HG02885 (cell line): Measurements from ENCODE around the gene NANOS2.
"Not testable (repeated sequence)": the region's sequence is repeated elsewhere in the genome, so short reads cannot be mapped to it uniquely, and the experiment has no call there.

ENCODE experiments used
- ATAC-seq: cut with Tn5 transposase; IDR thresholded peaks from one replicate; pipeline ENCODE4 v1.9.1; 2021; ENCODE audit warnings: mild to moderate bottlenecking; ENCODE audit not compliant: unreplicated experiment, poor library complexity

Gene NANOS2

GRCh38 chr19:45878043-45878794, 36.4 kb downstream of the NANOS2 start:
- no peak for ATAC-seq

- no peak for ATAC-seq
Measured at GRCh38 chr19:45876411-45877197, 38.0 kb downstream of the NANOS2 start.

DNA sequence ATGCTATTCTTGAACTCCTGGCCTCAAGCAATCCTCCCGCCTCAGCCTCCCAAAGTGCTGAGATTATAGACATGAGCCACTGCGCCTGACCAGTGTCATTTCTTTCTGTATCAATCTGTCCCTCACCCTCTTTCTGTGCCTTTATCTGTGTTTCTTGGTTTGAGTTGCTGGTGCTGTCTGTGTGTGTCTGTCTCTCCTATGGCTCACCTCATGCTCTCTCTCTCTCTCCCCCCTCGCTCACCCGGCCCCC, 38.5 kb downstream of the NANOS2 start:
- ATAC-seq, result no peak

GRCh38 chr19:45874620-45874966, 40.0 kb downstream of the NANOS2 start:
- no peak for ATAC-seq

- ATAC-seq, result no peak
Measured at GRCh38 chr19:45873219-45873772, 41.3 kb downstream of the NANOS2 start.

DNA sequence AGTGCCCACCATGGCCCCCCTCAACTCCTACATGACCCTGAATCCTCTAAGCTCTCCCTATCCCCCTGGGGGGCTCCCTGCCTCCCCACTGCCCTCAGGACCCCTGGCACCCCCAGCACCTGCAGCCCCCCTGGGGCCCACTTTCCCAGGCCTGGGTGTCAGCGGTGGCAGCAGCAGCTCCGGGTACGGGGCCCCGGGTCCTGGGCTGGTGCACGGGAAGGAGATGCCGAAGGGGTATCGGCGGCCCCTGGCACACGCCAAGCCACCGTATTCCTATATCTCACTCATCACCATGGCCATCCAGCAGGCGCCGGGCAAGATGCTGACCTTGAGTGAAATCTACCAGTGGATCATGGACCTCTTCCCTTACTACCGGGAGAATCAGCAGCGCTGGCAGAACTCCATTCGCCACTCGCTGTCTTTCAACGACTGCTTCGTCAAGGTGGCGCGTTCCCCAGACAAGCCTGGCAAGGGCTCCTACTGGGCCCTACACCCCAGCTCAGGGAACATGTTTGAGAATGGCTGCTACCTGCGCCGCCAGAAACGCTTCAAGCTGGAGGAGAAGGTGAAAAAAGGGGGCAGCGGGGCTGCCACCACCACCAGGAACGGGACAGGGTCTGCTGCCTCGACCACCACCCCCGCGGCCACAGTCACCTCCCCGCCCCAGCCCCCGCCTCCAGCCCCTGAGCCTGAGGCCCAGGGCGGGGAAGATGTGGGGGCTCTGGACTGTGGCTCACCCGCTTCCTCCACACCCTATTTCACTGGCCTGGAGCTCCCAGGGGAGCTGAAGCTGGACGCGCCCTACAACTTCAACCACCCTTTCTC, 42.3 kb downstream of the NANOS2 start:
- ATAC-seq, result no peak

DNA sequence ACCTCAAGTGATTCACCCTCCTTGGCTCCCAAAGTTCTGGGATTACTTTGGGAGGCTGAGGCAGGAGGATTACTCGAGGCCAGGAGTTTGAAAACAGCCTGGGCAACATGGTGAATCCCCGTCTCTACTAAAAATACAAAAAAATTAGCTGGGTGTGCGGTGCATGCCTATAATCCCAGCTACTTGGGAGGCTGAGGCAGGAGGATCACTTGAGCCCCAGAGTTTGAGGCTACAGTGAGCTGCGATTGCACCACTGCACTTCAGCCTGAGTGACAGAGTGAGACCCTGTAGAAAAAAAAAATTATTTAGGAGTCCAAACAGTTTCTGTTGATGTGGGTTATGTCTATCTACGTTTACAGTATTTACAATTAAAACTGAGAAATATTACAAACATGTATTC, 43.8 kb downstream of the NANOS2 start:
- ATAC-seq, result no peak

DNA sequence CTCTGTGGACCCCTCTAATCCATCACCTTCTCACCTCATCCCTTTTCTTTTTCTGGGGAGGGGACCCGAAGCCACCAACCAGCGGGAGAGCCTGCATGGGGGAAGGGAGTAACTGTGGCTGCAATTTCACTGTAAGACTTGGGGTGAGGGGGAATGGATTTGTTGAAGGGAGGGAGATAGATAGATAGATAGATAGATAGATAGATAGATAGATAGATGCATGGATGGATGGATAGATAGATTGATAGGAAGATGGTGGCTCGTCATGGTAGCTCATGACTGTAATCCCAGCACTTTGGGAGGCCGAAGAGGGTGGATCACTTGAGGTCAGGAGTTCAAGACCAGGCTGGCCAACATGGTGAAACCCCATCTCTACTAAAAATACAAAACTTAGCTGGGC, 47.3 kb downstream of the NANOS2 start:
- not testable (repeated sequence) for ATAC-seq

DNA sequence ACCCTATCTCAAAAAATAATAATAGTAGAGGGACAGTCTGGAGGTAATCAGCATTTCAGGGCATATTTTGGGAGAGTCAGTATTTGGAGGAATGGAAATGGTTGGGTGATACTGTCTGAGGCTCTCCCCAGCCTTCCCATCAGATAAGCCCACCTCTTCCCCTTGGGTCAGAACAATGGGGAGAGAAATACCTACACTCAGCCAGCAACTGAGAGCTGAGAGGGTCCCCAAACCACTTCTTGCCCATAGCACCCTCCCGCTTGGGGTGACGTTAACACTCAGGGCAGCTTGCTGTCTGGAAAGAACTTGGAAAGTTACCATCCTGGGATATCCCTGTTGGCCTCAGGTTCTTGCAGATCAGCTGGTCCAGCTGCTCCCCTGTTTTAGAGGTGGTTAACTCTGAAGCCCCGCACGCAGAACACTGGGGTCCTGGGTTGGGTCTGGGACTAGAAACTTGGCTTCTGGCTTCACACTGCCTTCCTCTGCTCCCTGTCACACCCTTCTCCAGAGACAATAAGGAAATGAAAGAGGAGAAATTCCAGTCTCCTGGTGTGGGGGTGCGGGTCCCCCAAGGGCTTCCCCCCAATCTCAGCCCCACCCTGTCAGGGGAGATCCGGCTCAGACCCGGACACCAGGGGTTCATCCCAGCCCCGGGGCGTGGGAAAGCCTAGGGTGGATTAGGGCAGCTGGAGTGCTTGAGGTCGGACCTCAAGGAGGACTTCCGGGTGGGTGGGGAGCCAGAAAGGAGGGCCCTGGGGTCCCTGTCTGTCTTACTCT, 48.0 kb downstream of the NANOS2 start:
- no peak for ATAC-seq

DNA sequence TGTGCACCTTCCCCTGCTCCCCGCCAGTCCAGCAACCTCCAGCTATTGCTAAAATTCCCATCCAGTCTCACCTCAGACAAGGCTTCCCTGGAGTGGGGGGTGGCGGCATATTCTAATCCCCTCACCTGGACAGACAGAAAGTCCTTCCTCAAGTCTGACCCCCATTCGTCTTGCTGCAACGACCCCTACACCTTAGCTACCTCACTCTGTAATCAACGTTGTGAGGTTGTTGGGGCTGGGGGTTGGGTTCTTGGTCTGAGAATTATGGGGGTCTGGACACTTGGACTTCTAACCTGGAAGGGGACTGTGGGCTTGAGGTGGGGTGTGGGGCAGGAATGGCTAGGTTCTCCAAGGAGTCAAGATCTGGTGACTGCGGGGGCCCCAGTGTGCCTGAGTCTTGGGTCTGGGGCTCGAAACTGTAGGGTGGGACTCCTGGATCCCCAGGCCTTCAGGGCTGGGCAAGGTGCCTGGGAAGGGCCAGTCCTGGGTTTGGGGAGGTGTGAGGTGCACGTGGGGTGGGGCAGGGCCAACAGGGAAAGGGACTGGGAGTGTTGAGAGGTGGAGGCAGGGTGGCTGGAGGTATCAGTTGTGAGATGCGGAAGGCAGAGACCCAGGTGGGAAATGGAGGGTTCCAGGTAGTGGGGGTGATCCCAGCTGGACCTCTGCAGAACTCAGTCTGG, 49.2 kb downstream of the NANOS2 start:
- no peak for ATAC-seq

DNA sequence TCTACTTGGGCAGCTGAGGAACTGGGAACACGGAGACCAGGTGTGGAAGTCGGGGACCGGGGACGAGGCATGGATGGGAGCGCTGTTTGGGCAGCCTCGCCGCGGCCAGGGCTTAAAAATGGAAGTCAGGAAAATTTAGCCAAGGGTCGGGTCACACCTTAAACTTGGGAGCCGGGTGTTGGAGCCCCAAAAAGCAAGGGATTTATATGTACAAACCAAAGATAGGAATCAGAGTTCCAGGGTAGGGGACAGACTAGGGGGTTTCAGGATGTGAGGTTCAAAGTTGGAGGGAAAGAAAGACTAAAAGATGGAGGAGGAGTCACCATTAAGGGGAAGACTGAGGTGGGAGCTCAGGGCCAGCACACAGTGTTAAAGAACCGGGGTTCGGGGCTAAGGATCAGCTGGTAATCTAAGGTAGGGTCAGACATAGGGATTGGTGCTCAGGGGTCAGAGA, 49.9 kb downstream of the NANOS2 start:
- no peak for ATAC-seq

GRCh38 chr19:45863840-45864628, 50.5 kb downstream of the NANOS2 start, which contains the start of gene FOXA3:
Gene FOXA3 (plus strand): TSS chr19:45864326. CDS start chr19:45864457, 131 bp downstream.
- ATAC-seq, result no peak

DNA sequence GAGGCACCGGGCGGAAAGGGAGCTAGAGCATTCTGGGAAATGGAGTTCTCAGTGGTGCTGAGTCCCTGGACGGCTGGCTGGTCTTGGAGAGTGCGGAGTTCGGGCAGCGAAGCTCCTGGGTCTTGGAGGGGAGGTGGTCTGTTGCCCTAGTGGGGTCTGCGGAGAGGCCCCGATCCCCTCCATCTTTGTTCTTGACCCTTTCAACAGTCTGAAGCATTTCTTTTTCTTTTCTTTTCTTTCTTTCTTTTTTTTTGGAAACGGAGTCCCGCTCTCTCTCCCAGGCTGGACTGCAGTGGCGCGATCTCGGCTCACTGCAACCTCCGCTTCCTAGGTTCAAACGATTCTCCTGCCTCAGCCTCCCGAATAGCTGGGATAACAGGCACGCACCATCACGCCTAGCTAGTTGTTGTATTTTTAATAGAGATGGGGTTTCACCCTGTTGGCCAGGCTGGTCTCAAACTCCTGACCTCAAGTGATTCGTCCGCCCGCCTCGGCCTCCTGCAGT, 51.2 kb downstream of the NANOS2 start:
- no peak for ATAC-seq
